ENCODE results near the gene PLCB1.
"Not testable (repeated sequence)": the region's sequence is repeated elsewhere in the genome, so short reads cannot be mapped to it uniquely, and the experiment has no call there.

The PLCB1 gene

GRCh38 chr20:8844179-8844578 is 712.1 kb downstream of the PLCB1 start:
- no peak for DNase-seq (ENCODE audit: low spot score)

GRCh38 chr20:8849990-8850389 is 717.9 kb downstream of the PLCB1 start:
- DNase-seq (ENCODE audit: low spot score): no peak

GRCh38 chr20:8851446-8851845 is 719.4 kb downstream of the PLCB1 start:
- no peak for DNase-seq (ENCODE audit: low spot score)

- DNase-seq (ENCODE audit: low spot score): not testable (repeated sequence)
Observed at GRCh38 chr20:8851919-8852318, 719.9 kb downstream of the PLCB1 start.

GRCh38 chr20:8853211-8853610 is 721.1 kb downstream of the PLCB1 start:
- DNase-seq (ENCODE audit: low spot score): not testable (repeated sequence)

GRCh38 chr20:8853805-8854338 is 721.8 kb downstream of the PLCB1 start:
- DNase-seq (ENCODE audit: low spot score): peak; percentile 83

GRCh38 chr20:8854571-8854970 is 722.5 kb downstream of the PLCB1 start:
- DNase-seq (ENCODE audit: low spot score): no peak

GRCh38 chr20:8855315-8855714 is 723.2 kb downstream of the PLCB1 start:
- DNase-seq (ENCODE audit: low spot score): no peak

- no peak for DNase-seq (ENCODE audit: low spot score)
Observed at GRCh38 chr20:8856668-8857067, 724.6 kb downstream of the PLCB1 start.

GRCh38 chr20:8858181-8858787 is 726.2 kb downstream of the PLCB1 start:
- no peak for DNase-seq (ENCODE audit: low spot score)

- peak; percentile 1 for DNase-seq (ENCODE audit: low spot score)
Observed at GRCh38 chr20:8860011-8860495, 728.0 kb downstream of the PLCB1 start.

- DNase-seq (ENCODE audit: low spot score): no peak
Observed at GRCh38 chr20:8862092-8862491, 730.0 kb downstream of the PLCB1 start.

GRCh38 chr20:8865636-8866035 is 733.6 kb downstream of the PLCB1 start:
- no peak for DNase-seq (ENCODE audit: low spot score)

GRCh38 chr20:8867038-8867740 is 735.1 kb downstream of the PLCB1 start:
- no peak for DNase-seq (ENCODE audit: low spot score)

GRCh38 chr20:8870652-8871051 is 738.6 kb downstream of the PLCB1 start:
- no peak for DNase-seq (ENCODE audit: low spot score)

GRCh38 chr20:8874437-8874836 is 742.4 kb downstream of the PLCB1 start:
- DNase-seq (ENCODE audit: low spot score): no peak

GRCh38 chr20:8875586-8875985 is 743.5 kb downstream of the PLCB1 start:
- DNase-seq (ENCODE audit: low spot score): no peak

- no peak for DNase-seq (ENCODE audit: low spot score)
Observed at GRCh38 chr20:8876366-8876765, 744.3 kb downstream of the PLCB1 start.

- no peak for DNase-seq (ENCODE audit: low spot score)
Observed at GRCh38 chr20:8877294-8877693, 745.2 kb downstream of the PLCB1 start.

- DNase-seq (ENCODE audit: low spot score): no peak
Observed at GRCh38 chr20:8879669-8880068, 747.6 kb downstream of the PLCB1 start.

GRCh38 chr20:8880085-8880853 is 748.2 kb downstream of the PLCB1 start:
- no peak for DNase-seq (ENCODE audit: low spot score)

GRCh38 chr20:8891039-8891438 is 759.0 kb downstream of the PLCB1 start:
- no peak for DNase-seq (ENCODE audit: low spot score)

- no peak for DNase-seq (ENCODE audit: low spot score)
Observed at GRCh38 chr20:8895472-8895871, 763.4 kb downstream of the PLCB1 start.
